ENCODE results near the gene ZNF844.
"Not testable (repeated sequence)": the region's sequence is repeated elsewhere in the genome, so short reads cannot be mapped to it uniquely, and the experiment has no call there.

Gene ZNF844

GRCh38 chr19:12092956-12093355, 28.4 kb downstream of the ZNF844 start:
- no peak for DNase-seq

- no peak for DNase-seq
These were observed 29.2 kb downstream of the ZNF844 start for GRCh38 chr19:12093777-12094176.

GRCh38 chr19:12095111-12095790, 30.7 kb downstream of the ZNF844 start:
- no peak for DNase-seq

GRCh38 chr19:12098040-12098439, 33.5 kb downstream of the ZNF844 start:
- no peak for DNase-seq

- not testable (repeated sequence) for DNase-seq
These were observed 39.4 kb downstream of the ZNF844 start for GRCh38 chr19:12103909-12104308.

DNA sequence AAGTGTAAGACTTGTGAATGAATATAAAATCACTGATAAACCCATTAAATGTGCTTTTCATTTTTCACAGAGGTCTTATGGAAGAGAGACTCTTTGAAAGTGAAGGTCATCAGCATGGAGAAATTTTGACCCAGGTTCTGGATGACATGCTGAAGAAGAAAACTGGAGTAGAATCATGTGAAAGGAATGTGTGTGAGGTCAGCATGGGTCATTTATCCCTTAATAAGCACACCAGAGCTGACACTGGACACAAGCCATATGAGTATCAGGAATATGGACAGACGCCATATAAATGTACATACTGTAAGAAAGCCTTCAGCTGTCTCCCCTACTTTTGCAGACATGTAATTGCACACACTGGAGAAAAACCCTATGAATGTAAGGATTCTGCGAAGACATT, 46.6 kb downstream of the ZNF844 start:
- no peak for DNase-seq

DNA sequence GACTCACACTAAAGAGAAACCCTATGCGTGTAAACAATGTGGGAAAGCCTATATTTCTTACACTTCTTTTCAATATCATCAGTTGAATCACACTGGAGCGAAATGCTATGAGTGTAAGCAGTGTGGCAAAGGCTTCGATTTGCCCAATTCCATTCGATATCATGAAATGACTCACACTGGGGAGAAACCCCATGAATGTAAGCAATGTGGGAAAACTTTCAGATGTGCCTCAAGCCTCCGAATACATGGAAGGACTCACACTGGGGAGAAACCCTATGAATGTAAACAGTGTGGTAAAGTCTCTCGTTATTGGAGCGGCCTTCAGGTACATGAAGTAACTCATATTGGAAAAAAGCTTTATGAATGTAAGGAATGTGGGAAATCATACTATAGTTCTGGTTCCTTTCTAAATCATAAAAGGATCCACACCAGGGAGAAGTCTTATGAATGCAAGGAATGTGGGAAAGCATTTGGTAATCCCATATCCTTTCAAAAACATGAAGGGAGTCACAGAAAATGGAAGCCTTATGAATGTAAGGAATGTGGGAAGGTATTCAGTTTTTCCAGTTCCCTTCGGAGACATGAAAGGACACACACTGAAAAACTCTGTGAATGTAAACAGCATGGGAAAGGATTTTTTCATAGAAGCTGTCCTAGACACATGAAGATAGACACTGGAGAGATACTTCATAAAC, 47.6 kb downstream of the ZNF844 start:
- DNase-seq = no peak

GRCh38 chr19:12112701-12113100, 48.2 kb downstream of the ZNF844 start:
- no peak for DNase-seq

DNA sequence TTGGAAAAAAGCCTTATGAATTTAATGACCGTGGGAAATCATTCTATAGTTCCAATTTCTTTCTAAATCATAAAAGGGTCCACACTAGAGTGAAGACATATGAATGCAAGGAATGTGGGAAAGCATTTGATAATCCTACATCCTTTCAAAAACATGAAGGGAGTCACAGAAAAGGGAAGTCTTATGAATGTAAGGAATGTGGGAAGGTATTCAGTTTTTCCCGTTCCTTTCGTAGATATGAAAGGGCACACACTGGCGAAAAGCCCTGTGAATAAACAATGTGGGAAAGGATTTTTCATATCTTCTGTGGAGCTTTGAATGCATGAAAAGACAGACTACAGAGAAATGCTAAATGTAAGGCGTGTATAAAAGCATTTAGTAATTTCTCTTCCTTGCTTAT, 48.6 kb downstream of the ZNF844 start:
- DNase-seq = no peak

GRCh38 chr19:12117201-12117970, 52.9 kb downstream of the ZNF844 start:
- no peak for DNase-seq

GRCh38 chr19:12126707-12127106, 62.2 kb downstream of the ZNF844 start:
- peak in 1 of 2 experiments; percentile 14 for DNase-seq

All from SW 1271 (cell line).